Brain microvascular endothelial cell (primary cell): ENCODE data around the gene TNS1.

ENCODE experiments used
- DNase-seq: peaks from one replicate; pipeline ENCODE4 v3.0.0-alpha.2; 2020
- H3K27ac ChIP-seq: fragments of 250-450 bp; sonication (Bioruptor Pico); 2 replicates; pipeline ENCODE4 v1.5.1; 2020; ENCODE audit warnings: mild to moderate bottlenecking, moderate library complexity
- H3K27me3 ChIP-seq: fragments of 250-450 bp; sonication (Bioruptor Pico); replicated peaks from 2 replicates; pipeline ENCODE4 v1.5.1; 2020; ENCODE audit warnings: mild to moderate bottlenecking
- H3K36me3 ChIP-seq: fragments of 250-450 bp; sonication (Bioruptor Pico); replicated peaks from 2 replicates; pipeline ENCODE4 v1.5.1; 2020; ENCODE audit warnings: mild to moderate bottlenecking
- H3K4me3 ChIP-seq: 2 replicates; pipeline ENCODE4 v1.5.1; 2011; ENCODE audit warnings: low read depth, mild to moderate bottlenecking, control low read depth, low read length, moderate library complexity
- in situ Hi-C: cut with HindIII; loops from 2 replicates; pipeline ENCODE4 v1.10.0; 2017; ENCODE audit warnings: low sequenced_read_pairs, low pct_ligation_motif_present
- TF ChIP-seq, protein P1 (sequence below): IDR thresholded peaks from 2 replicates; pipeline ENCODE4 v1.5.1; 2011; ENCODE audit warnings: low read depth, mild to moderate bottlenecking, moderate library complexity, low read length, control low read depth, inconsistent platforms; ENCODE audit errors: missing control alignments

TNS1 gene

DNA sequence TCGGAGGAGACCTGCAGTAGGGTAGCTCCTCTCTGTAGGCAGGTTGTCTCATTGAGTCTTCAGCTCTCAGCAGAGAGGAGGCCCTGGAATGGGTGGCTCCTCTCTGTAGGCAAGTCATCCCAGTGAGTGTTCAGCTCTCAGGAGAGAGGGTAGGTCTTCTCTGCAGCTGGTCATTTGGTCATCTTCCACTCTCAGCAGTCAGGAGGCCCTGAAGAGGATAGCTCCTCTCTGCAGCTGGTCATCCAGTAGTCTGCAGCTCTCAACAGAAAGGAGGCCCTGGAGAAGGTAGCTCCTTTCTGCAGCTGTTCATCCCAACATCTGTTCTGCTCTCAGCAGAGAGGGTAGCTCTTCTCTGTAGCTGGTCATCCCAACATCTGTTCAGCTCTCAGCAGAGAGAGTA is 40.3 kb upstream of the TNS1 start:
- TF ChIP-seq, protein P1, sequence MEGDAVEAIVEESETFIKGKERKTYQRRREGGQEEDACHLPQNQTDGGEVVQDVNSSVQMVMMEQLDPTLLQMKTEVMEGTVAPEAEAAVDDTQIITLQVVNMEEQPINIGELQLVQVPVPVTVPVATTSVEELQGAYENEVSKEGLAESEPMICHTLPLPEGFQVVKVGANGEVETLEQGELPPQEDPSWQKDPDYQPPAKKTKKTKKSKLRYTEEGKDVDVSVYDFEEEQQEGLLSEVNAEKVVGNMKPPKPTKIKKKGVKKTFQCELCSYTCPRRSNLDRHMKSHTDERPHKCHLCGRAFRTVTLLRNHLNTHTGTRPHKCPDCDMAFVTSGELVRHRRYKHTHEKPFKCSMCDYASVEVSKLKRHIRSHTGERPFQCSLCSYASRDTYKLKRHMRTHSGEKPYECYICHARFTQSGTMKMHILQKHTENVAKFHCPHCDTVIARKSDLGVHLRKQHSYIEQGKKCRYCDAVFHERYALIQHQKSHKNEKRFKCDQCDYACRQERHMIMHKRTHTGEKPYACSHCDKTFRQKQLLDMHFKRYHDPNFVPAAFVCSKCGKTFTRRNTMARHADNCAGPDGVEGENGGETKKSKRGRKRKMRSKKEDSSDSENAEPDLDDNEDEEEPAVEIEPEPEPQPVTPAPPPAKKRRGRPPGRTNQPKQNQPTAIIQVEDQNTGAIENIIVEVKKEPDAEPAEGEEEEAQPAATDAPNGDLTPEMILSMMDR = no peak
- Histone ChIP-seq H3K27ac (no peak overlapping the region), H3K4me3 (no peak overlapping the region), H3K36me3 (no peaks in the 10 kb centered on the region), H3K27me3 (peaks cover 14% of the 10 kb centered on the region)
- DNase-seq = no peak
- in situ Hi-C loops = no loop called here

DNA sequence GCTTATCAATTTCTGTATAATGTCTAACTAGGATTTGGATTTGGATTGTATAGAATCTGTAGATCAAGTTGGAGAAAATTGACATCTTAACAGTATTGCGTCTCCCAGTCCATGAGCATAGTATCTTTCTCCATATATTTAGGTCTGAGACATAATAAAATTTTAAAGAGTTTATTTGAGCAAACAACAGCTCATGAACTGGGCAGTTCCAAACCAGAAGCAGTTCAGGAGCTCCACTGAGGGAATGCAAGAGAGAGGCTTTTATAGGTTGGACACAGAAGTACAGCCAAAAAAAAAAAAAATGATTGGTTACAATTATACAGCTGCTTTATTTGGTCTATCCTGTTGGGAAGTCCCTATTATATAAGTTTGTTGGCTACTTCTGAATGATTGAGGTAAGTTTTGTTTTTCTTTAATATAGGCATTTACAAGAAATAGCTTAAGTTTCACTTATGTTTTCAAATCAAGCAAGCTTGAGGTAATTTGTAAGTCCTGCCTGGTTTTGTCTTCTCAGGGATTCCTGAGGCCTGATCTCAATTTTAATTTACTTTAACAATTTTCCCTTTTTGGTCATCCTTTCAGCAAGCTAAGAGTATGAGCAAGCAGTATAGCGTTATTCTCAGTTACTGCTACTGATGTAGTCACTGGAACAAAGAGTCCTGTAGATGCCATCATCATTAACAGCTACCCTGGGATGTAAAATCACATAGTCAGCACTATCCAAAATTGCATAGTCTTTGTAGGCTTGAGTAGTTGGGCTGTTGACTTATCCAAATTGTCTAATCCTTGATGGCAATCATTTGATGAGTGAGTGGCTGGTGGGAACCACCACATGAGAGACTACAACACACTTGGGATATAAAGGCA is 38.7 kb upstream of the TNS1 start:
- Histone ChIP-seq H3K4me3 (no peak overlapping the region), H3K27me3 (peaks cover 15% of the 10 kb centered on the region), H3K36me3 (no peaks in the 10 kb centered on the region), H3K27ac (no peak overlapping the region)
- in situ Hi-C loops = no loop called here
- DNase-seq = no peak
- TF ChIP-seq, protein P1 = no peak

DNA sequence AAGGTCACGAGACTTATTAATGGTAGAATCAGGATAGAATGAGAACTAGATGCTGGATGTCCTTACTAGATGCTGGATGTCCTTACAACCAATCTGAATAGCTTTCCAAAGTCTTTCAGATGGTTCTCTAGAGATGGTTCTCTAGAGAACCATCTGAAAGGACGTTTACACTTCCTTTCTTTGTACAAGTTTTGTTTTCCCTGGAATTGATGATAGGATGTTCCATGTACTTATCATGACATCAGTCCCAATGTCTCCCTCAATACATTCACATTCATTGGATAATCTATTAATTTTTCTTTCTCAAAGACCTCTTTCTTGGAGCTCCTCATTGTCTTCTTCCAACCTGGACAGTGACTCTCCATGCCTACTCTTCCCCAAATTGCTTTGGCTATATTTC is 38.1 kb upstream of the TNS1 start:
- Histone ChIP-seq H3K36me3 (no peaks in the 10 kb centered on the region), H3K4me3 (no peak overlapping the region), H3K27me3 (peaks cover 15% of the 10 kb centered on the region), H3K27ac (no peak overlapping the region)
- no peak for DNase-seq
- in situ Hi-C loops = no loop called here
- TF ChIP-seq, protein P1 = no peak

DNA sequence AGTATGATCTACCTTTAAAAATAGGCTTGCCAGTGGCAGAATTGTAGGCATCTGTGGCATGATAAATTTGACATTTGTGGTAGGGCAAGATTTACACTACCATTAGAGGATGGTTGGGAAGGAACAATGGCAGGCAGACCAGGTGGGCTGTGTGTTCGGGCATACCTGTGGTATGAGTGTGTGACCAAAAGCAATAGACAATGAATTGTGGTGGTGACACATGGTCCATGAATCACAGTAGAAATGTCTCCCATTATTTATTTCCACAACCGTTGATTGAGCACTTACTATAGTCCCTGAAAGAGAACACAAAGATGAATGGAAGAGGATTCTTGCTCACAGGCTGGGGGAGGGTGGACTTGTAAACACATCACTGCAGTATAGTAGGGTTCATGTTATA is 36.4 kb upstream of the TNS1 start:
- Histone ChIP-seq H3K4me3 (no peak overlapping the region), H3K27ac (no peak overlapping the region), H3K27me3 (peaks cover 19% of the 10 kb centered on the region), H3K36me3 (no peaks in the 10 kb centered on the region)
- DNase-seq = no peak
- TF ChIP-seq, protein P1 = no peak
- in situ Hi-C loops = no loop called here

DNA sequence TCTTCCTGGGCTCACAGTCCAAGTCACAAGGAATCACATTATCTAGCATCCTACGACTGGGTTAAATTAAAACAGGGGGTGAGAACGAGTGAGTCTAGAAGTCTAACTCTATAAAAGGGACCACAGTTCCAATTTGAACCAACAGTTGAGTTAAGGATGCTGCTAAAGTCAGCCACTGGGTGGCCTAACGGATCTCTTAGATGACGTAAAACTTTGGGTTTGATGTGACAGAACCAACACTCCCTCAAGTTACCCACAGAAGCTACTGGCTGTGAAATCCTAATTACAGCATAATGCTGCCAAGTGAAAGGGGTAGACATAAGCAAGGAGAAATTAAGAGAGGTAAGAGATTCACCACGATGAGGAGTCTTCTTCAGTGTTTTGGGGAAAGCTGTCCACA is 33.6 kb upstream of the TNS1 start:
- TF ChIP-seq, protein P1 = peak; percentile 35
- in situ Hi-C loops = no loop called here
- Histone ChIP-seq H3K27ac (no peak overlapping the region), H3K27me3 (peaks cover 27% of the 10 kb centered on the region), H3K4me3 (no peak overlapping the region), H3K36me3 (no peaks in the 10 kb centered on the region)
- DNase-seq = no peak
